Measurements from ENCODE around the gene UQCC3. TPM values are rescaled to one million over a fixed set of nuclear protein-coding genes. Genes with fewer than 3 reads are reported as not detected.
"Not testable (repeated sequence)": the region's sequence is repeated elsewhere in the genome, so short reads cannot be mapped to it uniquely, and the experiment has no call there.

The UQCC3 gene
- total RNA-seq, 1 donor from 2014 or later: 5.5 TPM

DNA sequence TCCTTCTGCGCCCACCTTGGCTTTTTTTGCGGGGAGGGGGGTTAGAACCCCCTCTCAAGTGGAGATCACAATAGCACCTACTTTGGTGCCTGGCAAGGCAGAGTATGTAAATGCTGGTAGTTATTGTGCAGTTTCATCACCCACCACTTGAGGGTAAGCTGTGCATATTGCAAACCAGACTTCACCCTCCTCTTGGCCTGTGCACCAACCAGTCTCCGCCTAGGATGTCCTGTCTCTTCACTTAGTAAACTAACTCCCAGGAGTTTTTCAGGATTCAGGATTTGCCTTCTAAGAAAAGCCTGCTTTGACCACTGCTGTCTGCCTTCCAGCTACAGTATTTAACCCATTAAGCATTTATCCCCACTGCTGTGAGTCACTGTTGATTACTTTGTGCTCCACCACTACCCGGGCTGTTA is 9.4 kb downstream of the UQCC3 start:
- peak; percentile 78 for TF ChIP-seq CTCF (IDR thresholded peaks at IDR 0.05)
- Mint-ChIP-seq H3K27me3 (ENCODE audit: low read depth) (no peaks in the 10 kb centered on the region), H3K4me3 (ENCODE audit: unreplicated experiment) (no peak overlapping the region), H3K9me3 (ENCODE audit: low read depth) (no peaks in the 10 kb centered on the region), H3K27ac (ENCODE audit: unreplicated experiment) (peak overlapping the region; percentile 90), H3K4me1 (ENCODE audit: low read depth) (peaks cover 35% of the 10 kb centered on the region), H3K36me3 (ENCODE audit: low read depth) (peaks cover 8% of the 10 kb centered on the region)
- no peak for DNase-seq (ENCODE audit: low spot score)

DNA sequence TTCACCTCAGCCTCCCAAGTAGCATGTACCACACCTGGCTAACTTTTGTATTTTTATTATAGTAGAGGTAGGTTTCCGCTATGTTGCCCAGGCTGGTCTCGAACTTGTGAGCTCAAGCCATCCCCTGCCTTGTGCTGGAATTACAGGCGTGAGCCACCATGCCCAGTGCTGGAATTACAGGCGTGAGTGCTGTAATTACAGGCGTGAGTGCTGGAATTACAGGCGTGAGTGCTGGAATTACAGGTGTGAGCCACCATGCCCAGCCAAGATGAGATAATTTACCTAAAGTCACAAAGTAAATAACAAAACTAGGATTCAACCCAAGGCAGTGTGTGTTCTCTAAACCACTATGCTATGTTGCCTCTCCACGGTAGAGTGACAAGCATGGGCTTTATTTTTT is 11.0 kb downstream of the UQCC3 start:
- no peak overlapping the region for H3K27ac Mint-ChIP-seq (ENCODE audit: unreplicated experiment)
- peaks cover 3% of the 10 kb centered on the region for H3K36me3 Mint-ChIP-seq (ENCODE audit: low read depth)
- H3K4me1 Mint-ChIP-seq (ENCODE audit: low read depth): peaks cover 26% of the 10 kb centered on the region
- no peaks in the 10 kb centered on the region for H3K9me3 Mint-ChIP-seq (ENCODE audit: low read depth)
- H3K4me3 Mint-ChIP-seq (ENCODE audit: unreplicated experiment): no peak overlapping the region
- no peaks in the 10 kb centered on the region for H3K27me3 Mint-ChIP-seq (ENCODE audit: low read depth)
- no peak for DNase-seq (ENCODE audit: low spot score)
- no peak for TF ChIP-seq CTCF (IDR thresholded peaks at IDR 0.05)

DNA sequence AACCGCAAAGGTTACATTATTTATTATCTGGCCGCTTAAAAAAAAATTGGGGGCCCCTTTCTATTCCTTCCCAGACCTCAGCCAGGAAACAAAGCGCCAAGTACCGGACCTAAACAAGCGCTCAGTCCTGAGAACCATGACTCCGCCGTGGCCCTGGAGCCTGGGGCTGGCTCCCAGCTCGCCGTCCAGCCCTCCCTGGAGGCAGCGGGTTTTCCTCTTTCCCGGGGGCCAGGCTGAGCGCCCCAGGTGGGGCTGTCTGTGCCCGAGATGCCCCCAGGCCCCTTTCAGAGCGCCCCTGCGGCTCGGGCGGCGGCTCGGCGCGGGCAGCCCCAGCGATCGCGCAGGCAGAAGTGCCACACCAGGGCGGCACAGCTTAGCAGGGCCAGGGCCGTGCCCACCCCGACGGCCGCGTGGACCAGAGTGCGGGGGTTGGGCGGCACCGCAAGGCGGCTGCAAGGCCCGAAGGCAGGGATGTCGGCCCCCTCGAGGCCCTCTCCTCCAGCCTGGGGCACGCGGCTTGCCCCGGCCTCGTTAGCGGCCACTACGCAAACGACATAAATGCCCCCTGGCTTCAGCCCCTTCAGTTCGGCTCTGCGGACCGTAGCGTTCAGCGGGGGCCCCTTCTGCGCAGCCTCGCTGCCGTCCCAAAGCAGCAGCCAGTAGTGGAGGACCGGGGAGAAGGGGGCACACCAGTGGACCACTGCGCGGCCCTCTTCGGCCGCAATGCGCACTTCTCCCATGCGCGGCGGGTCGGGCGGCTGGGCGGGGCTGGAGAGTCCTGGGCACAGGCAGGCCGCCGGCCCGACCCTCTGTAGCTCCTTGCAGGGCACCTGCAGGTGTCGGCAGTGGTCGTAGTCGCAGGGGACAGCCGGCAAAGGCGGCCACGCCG is 16.3 kb downstream of the UQCC3 start:
- Mint-ChIP-seq H3K36me3 (ENCODE audit: low read depth) (peaks cover 5% of the 10 kb centered on the region), H3K9me3 (ENCODE audit: low read depth) (no peaks in the 10 kb centered on the region), H3K27me3 (ENCODE audit: low read depth) (no peaks in the 10 kb centered on the region), H3K4me3 (ENCODE audit: unreplicated experiment) (no peak overlapping the region), H3K4me1 (ENCODE audit: low read depth) (peaks cover 13% of the 10 kb centered on the region), H3K27ac (ENCODE audit: unreplicated experiment) (no peak overlapping the region)
- no peak for TF ChIP-seq CTCF (IDR thresholded peaks at IDR 0.05)
- DNase-seq (ENCODE audit: low spot score): no peak

GRCh38 chr11:62688491-62688890 is 17.0 kb downstream of the UQCC3 start:
- Mint-ChIP-seq H3K9me3 (ENCODE audit: low read depth) (no peaks in the 10 kb centered on the region), H3K27ac (ENCODE audit: unreplicated experiment) (peak overlapping the region; percentile 28), H3K27me3 (ENCODE audit: low read depth) (no peaks in the 10 kb centered on the region), H3K4me3 (ENCODE audit: unreplicated experiment) (no peak overlapping the region), H3K36me3 (ENCODE audit: low read depth) (peaks cover 8% of the 10 kb centered on the region), H3K4me1 (ENCODE audit: low read depth) (peaks cover 13% of the 10 kb centered on the region)
- DNase-seq (ENCODE audit: low spot score): no peak
- no peak for TF ChIP-seq CTCF (IDR thresholded peaks at IDR 0.05)

DNA sequence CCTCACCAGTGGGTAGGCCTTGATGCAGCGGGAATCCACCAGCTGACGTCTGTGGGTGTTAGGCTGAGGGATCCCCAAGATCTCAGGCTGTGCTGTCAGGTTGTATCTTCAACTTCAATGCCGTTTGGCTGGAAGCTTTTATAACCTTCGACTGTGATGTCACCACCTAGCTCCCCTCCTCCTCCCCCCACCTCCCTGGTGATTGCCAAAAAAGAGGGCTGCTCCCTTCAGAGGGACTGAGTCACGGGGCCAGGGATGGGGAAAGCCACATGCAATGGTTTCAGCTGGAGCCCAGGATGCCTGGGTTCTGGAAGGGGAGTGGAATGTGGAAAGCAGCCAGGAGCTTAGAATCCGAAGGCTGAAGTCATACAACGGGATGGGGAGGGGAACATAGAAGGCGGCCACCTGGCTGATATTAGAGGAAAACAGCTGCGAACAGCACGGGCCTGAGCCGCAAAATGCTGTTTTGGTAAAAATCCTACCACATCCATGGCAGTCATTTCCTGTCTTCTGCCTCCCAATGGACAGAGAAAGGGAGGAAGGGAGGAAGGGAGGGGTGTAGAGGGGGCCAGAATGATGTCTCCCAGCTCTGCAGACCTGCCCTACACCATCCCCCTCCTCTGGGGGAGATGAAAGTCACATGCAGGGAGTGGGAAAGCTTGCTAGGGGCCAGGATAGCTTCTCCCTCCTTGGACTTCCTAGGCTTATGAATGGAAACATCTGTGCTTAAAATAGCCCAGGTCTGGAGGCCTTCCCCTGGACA is 18.1 kb downstream of the UQCC3 start, which contains the start of gene LRRN4CL:
LRRN4CL (minus strand) TSS at position 110 of the 763 bp plus-strand sequence. CDS start 1,022 bp downstream, outside the sequence.
- no peaks in the 10 kb centered on the region for H3K9me3 Mint-ChIP-seq (ENCODE audit: low read depth)
- H3K36me3 Mint-ChIP-seq (ENCODE audit: low read depth): peaks cover 8% of the 10 kb centered on the region
- no peak for DNase-seq (ENCODE audit: low spot score)
- H3K27me3 Mint-ChIP-seq (ENCODE audit: low read depth): no peaks in the 10 kb centered on the region
- TF ChIP-seq CTCF (IDR thresholded peaks at IDR 0.05): peak; percentile 8
- peaks cover 14% of the 10 kb centered on the region for H3K4me1 Mint-ChIP-seq (ENCODE audit: low read depth)
- H3K27ac Mint-ChIP-seq (ENCODE audit: unreplicated experiment): peak within 1 kb of the TSS; percentile 72
- H3K4me3 Mint-ChIP-seq (ENCODE audit: unreplicated experiment): no peak within 1 kb of the TSS

- not testable (repeated sequence) for H3K9me3 Mint-ChIP-seq (ENCODE audit: low read depth); H3K27ac Mint-ChIP-seq (ENCODE audit: unreplicated experiment); H3K27me3 Mint-ChIP-seq (ENCODE audit: low read depth); DNase-seq (ENCODE audit: low spot score); H3K4me3 Mint-ChIP-seq (ENCODE audit: unreplicated experiment)
- peaks cover 11% of the 10 kb centered on the region for H3K36me3 Mint-ChIP-seq (ENCODE audit: low read depth)
- H3K4me1 Mint-ChIP-seq (ENCODE audit: low read depth): peaks cover 19% of the 10 kb centered on the region
Observed at GRCh38 chr11:62693624-62694023, 22.2 kb downstream of the UQCC3 start.
